ENCODE data around the gene PLPPR4. TPM values are rescaled to one million over a fixed set of nuclear protein-coding genes. Genes with fewer than 3 reads are reported as not detected.

Gene PLPPR4
- total and polyA plus RNA-seq, 2 experiments from 2014 or later = 0.68 to 1.2 TPM

DNA sequence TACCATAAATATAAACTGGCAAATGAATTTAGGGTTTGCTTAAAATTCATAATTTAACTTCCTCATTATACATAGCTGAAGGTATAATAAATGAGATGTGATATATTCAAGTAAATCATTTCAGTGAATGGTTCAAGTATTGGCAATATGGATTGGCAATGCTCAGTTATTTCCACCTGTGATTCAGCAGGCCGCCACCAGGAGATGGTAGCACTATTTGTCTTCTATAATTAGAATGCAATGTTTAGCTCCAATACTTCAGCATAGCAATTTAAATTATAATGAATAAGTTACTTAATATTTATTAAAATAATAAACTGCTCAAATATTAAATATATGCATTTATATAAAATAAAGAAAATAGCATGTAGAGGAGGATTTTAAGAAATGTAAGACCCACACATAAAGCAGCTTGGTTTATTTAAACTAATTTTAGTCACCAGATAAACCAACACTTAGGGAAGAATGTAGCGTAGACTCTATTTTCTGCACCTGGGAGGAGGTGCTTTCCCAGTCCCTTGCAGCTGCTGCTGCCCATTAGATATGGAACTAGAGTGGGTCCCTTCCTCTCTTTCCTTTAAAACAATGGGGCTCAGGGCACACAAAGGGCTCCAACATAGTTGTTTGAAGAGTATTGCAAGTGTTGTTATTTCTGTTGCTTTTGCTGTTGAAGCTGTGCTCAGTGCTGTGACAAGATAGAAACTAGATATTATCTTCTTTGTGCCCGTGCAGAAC is 62.1 kb downstream of the PLPPR4 start:
- H3K9me3 ChIP-seq (ENCODE audit: low read depth) = no peaks in the 10 kb centered on the region
- H3K79me2 ChIP-seq = no peaks in the 10 kb centered on the region
- no peak overlapping the region for H3K4me2 ChIP-seq
- no peak overlapping the region for H3K27ac ChIP-seq
- 78% methylated on average over 3 of the region's 3 CpGs for WGBS (ENCODE audit: low lambda C conversion rate, missing lambda C conversion rate)
- H4K20me1 ChIP-seq (ENCODE audit: insufficient read depth, poor library complexity, severe bottlenecking) = no peaks in the 10 kb centered on the region
- DNase-seq (ENCODE audit: low spot score) = no peak
- no peaks in the 10 kb centered on the region for H3K27me3 ChIP-seq
- TF ChIP-seq CTCF (IDR thresholded peaks at IDR 0.05; ENCODE audit: poor library complexity) (peak; percentile 18), EZH2phosphoT487 (IDR thresholded peaks at IDR 0.05; ENCODE audit: low read depth, severe bottlenecking, unreplicated experiment) (no peak)
- H3K36me3 ChIP-seq (replicated peaks; ENCODE audit: insufficient read depth, low read depth) = no peaks in the 10 kb centered on the region
- H2AFZ ChIP-seq = no peak overlapping the region
- H3K4me1 ChIP-seq (ENCODE audit: insufficient read depth) = no peaks in the 10 kb centered on the region
- H3K4me3 ChIP-seq = no peak overlapping the region
- H3K9me2 ChIP-seq (replicated peaks; ENCODE audit: insufficient read depth) = no peaks in the 10 kb centered on the region

DNA sequence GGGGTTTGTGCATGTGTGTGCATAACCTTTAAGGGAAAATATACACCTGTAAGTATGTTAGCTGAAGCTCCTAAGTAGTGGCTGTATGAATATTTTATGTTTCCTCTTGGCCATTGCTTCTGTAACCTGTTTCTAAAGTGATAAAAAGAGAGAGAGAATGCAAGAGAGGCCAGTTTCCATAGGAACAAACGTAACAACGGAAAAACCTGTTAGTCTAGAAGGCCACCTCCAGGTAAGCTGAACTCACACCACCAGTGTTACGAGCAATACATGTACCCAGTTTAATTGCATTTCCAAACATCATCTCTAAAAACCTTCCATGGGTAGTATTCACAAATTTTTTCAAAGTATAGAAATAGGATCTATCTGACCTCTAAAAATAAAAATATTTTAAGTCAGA is 63.1 kb downstream of the PLPPR4 start:
- Histone ChIP-seq H3K4me1 (ENCODE audit: insufficient read depth) (no peaks in the 10 kb centered on the region), H3K79me2 (no peaks in the 10 kb centered on the region), H3K27ac (no peak overlapping the region), H3K9me3 (ENCODE audit: low read depth) (no peaks in the 10 kb centered on the region), H4K20me1 (ENCODE audit: insufficient read depth, poor library complexity, severe bottlenecking) (no peaks in the 10 kb centered on the region), H3K36me3 (replicated peaks; ENCODE audit: insufficient read depth, low read depth) (no peaks in the 10 kb centered on the region), H3K4me3 (no peak overlapping the region), H2AFZ (no peak overlapping the region), H3K9me2 (replicated peaks; ENCODE audit: insufficient read depth) (no peaks in the 10 kb centered on the region), H3K4me2 (no peak overlapping the region), H3K27me3 (no peaks in the 10 kb centered on the region)
- DNase-seq (ENCODE audit: low spot score) = peak; percentile 16
- TF ChIP-seq CTCF (IDR thresholded peaks at IDR 0.05; ENCODE audit: poor library complexity) (no peak), EZH2phosphoT487 (IDR thresholded peaks at IDR 0.05; ENCODE audit: low read depth, severe bottlenecking, unreplicated experiment) (no peak), EZH2 (IDR thresholded peaks at IDR 0.05; ENCODE audit: borderline replicate concordance) (no peak)
- 57% methylated on average over 3 of the region's 3 CpGs for WGBS (ENCODE audit: low lambda C conversion rate, missing lambda C conversion rate)

- no peaks in the 10 kb centered on the region for H4K20me1 ChIP-seq (ENCODE audit: insufficient read depth, poor library complexity, severe bottlenecking)
- H3K79me2 ChIP-seq = no peaks in the 10 kb centered on the region
- no peak overlapping the region for H3K4me3 ChIP-seq
- no peak for TF ChIP-seq CTCF (IDR thresholded peaks at IDR 0.05; ENCODE audit: poor library complexity)
- TF ChIP-seq EZH2 (IDR thresholded peaks at IDR 0.05; ENCODE audit: borderline replicate concordance) = no peak
- no peak for TF ChIP-seq EZH2phosphoT487 (IDR thresholded peaks at IDR 0.05; ENCODE audit: low read depth, severe bottlenecking, unreplicated experiment)
- DNase-seq (ENCODE audit: low spot score) = no peak
- no peak overlapping the region for H3K27ac ChIP-seq
- 75% methylated on average over 1 of the region's 1 CpG for WGBS (ENCODE audit: low lambda C conversion rate, missing lambda C conversion rate)
- H3K27me3 ChIP-seq = no peaks in the 10 kb centered on the region
- H3K9me3 ChIP-seq (ENCODE audit: low read depth) = no peaks in the 10 kb centered on the region
- H3K4me2 ChIP-seq = no peak overlapping the region
- H3K36me3 ChIP-seq (replicated peaks; ENCODE audit: insufficient read depth, low read depth) = no peaks in the 10 kb centered on the region
- H3K4me1 ChIP-seq (ENCODE audit: insufficient read depth) = no peaks in the 10 kb centered on the region
- no peaks in the 10 kb centered on the region for H3K9me2 ChIP-seq (replicated peaks; ENCODE audit: insufficient read depth)
- no peak overlapping the region for H2AFZ ChIP-seq
Measured at GRCh38 chr1:99328171-99328570, 63.9 kb downstream of the PLPPR4 start.
